ENCODE data around the gene GPN1.
"Not testable (repeated sequence)": the region's sequence is repeated elsewhere in the genome, so short reads cannot be mapped to it uniquely, and the experiment has no call there.

Gene GPN1

GRCh38 chr2:27628767-27629709, at the start of gene GPN1, which contains the start of gene CCDC121:
Gene GPN1 (plus strand): TSS chr2:27629050. CDS start chr2:27629059, 9 bp downstream.
Gene CCDC121 (minus strand): TSS chr2:27629012. CDS start chr2:27627799, 1,213 bp downstream.
- DNase-seq (ENCODE audit: low spot score) = peak; percentile 86

- DNase-seq (ENCODE audit: low spot score) = no peak
Observed at GRCh38 chr2:27581417-27582128, 47.3 kb upstream of the GPN1 start.

- peak; percentile 6 for DNase-seq (ENCODE audit: low spot score)
Observed at GRCh38 chr2:27582129-27582694, 46.6 kb upstream of the GPN1 start.

DNA sequence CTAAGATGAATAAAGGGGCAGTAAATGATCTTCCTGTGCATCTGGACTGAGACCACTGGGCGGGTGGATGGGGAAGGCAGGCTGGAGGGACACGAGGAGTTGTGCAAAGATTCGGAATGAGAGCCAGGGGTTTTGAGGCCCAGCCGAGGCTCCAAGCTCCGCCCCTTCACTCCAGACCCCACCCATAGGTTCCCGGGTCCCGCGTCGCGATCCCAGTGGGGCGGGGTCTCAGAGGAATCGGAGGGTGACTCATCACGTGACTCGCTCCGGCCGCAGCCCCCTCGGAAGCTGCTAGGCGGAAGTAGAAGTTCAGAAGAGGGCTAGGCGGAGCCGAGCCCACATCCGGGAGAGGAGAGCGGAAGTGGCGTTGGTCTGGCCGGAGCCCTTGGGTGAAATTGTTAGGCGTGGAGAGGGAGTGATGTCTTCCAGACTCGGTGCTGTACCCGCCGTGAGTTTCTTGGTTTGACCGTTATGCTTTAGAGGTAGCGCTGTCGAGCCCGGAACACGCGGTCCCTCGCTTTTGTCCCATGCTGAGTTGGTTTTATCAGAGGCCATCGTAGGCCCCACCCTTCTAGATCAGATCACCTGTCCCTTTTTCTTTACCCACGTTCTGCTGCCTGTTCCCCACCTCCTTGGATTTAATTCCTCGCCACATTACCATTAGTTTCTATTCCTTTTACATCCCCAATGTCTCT, 46.0 kb upstream of the GPN1 start, which contains the start of gene ZNF512:
Gene ZNF512, plus strand, starts transcription at position 348 of the 695 bp plus-strand sequence. Its CDS starts 71 bp downstream, at position 419.
- peak; percentile 86 for DNase-seq (ENCODE audit: low spot score)

GRCh38 chr2:27583390-27583915, 45.4 kb upstream of the GPN1 start:
- no peak for DNase-seq (ENCODE audit: low spot score)

DNA sequence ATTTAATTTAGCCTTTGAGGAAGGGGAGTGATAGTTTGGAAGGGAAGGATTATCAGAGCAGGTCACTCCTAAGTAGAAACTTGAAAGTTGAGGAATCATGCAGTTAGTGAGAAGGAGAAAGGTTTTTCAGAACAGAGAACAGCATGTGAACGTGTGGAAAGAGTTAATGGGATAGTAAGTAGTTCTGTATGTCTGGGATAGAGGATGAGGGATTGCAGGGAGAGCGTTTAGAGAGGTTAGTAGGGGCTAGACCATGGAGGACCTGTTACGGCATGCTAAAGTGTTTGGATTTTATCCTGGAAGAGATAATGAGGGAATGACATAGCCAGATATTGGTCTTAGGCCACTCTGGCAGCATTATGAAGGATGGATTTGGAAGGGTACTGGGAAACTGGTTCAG, 44.3 kb upstream of the GPN1 start:
- no peak for DNase-seq (ENCODE audit: low spot score)

GRCh38 chr2:27587025-27587424, 41.8 kb upstream of the GPN1 start:
- no peak for DNase-seq (ENCODE audit: low spot score)

- no peak for DNase-seq (ENCODE audit: low spot score)
Observed at GRCh38 chr2:27588308-27588707, 40.5 kb upstream of the GPN1 start.

GRCh38 chr2:27591745-27592144, 37.1 kb upstream of the GPN1 start:
- DNase-seq (ENCODE audit: low spot score) = no peak

DNA sequence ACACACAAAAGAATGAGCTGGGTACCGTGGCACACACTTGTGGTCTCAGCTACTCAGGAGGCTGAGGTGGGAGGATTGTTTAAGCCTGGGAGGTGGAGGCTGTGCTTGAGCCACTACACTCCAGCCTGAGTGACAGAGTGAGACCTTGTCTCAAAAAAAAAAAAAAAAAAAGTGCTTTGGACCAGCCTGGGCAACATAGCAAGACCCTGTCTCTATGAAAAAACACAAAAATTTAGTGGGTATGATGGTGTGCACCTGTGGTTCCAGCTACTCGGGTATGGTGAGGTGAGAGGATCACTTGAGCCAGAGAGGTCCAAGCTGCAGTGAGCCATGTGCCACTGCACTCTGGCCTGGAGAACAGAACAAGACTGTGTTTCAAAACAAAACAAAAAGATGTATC, 35.6 kb upstream of the GPN1 start:
- DNase-seq (ENCODE audit: low spot score) = no peak

DNA sequence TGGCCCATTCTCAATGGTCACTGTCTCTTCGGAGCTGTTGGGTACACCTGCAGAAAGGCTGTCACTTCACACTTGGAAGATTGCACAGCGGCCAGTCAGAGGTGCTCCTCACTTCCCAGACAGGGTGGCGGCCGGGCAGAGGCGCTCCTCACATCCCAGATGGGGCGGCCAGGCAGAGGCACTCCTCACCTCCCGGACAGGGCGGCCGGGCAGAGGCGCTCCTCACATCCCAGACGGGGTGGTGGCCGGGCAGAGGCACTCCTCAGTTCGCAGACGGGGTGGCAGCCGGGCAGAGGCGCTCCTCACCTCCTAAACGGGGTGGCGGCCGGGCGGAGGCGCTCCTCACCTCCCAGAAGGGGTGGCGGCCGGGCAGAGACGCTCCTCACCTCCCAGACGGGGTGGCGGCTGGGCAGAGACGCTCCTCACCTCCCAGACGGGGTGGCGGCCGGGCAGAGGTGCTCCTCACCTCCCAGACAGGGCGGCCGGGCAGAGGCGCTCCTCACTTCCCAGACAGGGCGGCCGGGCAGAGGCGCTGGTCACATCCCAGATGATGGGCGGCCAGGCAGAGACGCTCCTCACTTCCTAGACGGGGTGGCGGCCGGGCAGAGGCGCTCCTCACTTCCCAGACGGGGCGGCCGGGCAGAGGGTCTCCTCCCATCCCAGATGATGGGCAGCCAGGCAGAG, 34.7 kb upstream of the GPN1 start:
- DNase-seq (ENCODE audit: low spot score) = not testable (repeated sequence)

- not testable (repeated sequence) for DNase-seq (ENCODE audit: low spot score)
Observed at GRCh38 chr2:27595412-27595811, 33.4 kb upstream of the GPN1 start.

DNA sequence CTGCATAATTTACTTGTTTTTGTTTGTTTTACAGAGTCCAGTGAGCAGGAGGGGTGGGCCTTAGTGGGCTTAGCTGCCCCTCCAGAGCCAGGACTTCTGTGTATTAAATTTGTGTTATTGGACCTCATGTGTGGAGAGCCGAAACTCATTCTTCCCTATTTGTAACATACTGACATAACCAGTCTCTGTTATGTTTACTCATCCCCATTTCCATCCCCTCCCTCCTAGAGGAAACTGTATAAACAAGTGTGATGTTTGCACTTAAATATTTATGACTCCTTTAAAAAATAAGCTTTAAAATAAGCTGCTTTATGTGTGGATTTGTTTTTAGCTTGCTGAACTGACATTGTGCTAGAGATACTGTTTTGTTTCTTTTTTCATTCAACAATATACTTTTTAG, 32.2 kb upstream of the GPN1 start:
- DNase-seq (ENCODE audit: low spot score) = no peak

- DNase-seq (ENCODE audit: low spot score) = no peak
Observed at GRCh38 chr2:27606611-27607010, 22.2 kb upstream of the GPN1 start.

DNA sequence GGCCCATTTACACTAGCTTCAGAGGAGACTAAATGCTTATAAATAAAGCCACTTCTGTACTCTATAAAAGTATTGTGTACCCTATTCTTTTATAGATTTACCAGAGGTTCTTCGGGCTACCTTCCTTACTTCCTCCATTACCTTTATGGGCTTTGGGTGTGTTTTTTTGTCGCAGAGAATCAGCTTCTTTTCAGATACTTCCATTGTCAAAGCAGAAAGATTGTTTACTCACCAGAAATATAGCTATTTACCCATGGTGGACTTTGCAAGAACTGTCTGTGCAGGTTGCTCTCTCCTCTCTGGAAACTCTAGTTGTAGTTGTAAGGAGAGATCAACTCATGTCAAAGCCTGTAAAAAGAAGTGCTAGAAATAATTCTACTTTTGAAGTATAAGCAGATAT, 14.9 kb upstream of the GPN1 start:
- DNase-seq (ENCODE audit: low spot score) = no peak

GRCh38 chr2:27615316-27615715, 13.5 kb upstream of the GPN1 start:
- DNase-seq (ENCODE audit: low spot score) = no peak

GRCh38 chr2:27621524-27621923, 7.3 kb upstream of the GPN1 start:
- DNase-seq (ENCODE audit: low spot score) = no peak

- no peak for DNase-seq (ENCODE audit: low spot score)
Observed at GRCh38 chr2:27622921-27623384, 5.9 kb upstream of the GPN1 start.

DNA sequence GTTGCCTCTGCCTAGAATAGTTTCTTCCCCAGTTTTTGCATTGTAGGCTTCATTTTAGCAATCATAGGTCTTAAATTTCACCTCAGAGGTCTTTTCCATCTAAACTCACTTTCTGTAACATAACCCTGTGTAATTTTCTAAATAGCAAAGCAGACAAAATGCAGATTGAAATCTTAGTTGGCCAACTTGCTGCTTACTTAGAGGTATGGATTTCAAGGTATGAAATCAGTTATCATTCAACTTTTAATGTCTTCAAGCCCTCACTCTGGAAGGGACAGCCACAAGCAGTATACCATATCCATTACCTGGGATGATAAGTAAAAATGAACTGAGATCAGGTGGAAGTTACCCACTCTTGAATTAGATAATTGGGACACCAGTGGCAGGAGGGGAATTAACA, 3.9 kb upstream of the GPN1 start:
- no peak for DNase-seq (ENCODE audit: low spot score)

GRCh38 chr2:27626323-27626722, 2.5 kb upstream of the GPN1 start:
- not testable (repeated sequence) for DNase-seq (ENCODE audit: low spot score)

DNA sequence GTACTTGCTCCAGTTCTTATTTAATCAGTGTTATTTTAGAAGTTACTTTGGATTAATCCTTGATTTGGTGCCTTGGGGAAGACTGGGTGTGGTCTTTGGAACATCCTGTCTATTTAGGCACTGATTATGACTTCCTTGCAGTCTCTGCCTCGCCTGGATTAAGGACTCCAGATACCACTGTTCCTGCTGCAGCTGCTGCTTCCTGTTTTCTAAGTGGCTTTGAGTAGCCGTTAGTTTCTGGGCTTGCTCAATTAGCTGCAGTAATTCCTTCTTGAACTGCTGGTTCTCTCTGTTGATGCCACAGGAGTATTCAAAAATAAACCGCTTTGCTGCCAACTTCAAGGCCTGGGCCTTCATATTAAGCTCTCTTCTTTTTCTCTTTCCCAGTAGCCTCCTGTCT, 1.9 kb upstream of the GPN1 start:
- DNase-seq (ENCODE audit: low spot score) = not testable (repeated sequence)
